Superior temporal gyrus (tissue), 1 donor: ENCODE measurements around the gene CCDC175.

Source experiments
- DNase-seq: peaks from one replicate; pipeline ENCODE4 v3.0.0-alpha.2; 2016; ENCODE audit errors: extremely low spot score

CCDC175 gene

GRCh38 chr14:59482541-59483331 is 93.9 kb downstream of the CCDC175 start:
- DNase-seq: peak; percentile 74

GRCh38 chr14:59481871-59482540 is 94.6 kb downstream of the CCDC175 start:
- no peak for DNase-seq

GRCh38 chr14:59481407-59481806 is 95.2 kb downstream of the CCDC175 start:
- DNase-seq: no peak

- DNase-seq: no peak
Observed at GRCh38 chr14:59480166-59480565, 96.4 kb downstream of the CCDC175 start.

- no peak for DNase-seq
Observed at GRCh38 chr14:59478540-59478939, 98.1 kb downstream of the CCDC175 start.

GRCh38 chr14:59475709-59476108 is 100.9 kb downstream of the CCDC175 start:
- DNase-seq: no peak

- DNase-seq: no peak
Observed at GRCh38 chr14:59474172-59474571, 102.4 kb downstream of the CCDC175 start.

GRCh38 chr14:59465316-59466135 is 111.1 kb downstream of the CCDC175 start, which contains the start of gene GPR135:
TSS of gene GPR135 (minus strand) at chr14:59465380. CDS start at chr14:59465226, 154 bp downstream.
- peak; percentile 22 for DNase-seq

GRCh38 chr14:59464486-59465315 is 111.9 kb downstream of the CCDC175 start:
- peak; percentile 31 for DNase-seq

GRCh38 chr14:59463787-59464485 is 112.7 kb downstream of the CCDC175 start:
- no peak for DNase-seq

- no peak for DNase-seq
Observed at GRCh38 chr14:59461891-59462290, 114.7 kb downstream of the CCDC175 start.

- no peak for DNase-seq
Observed at GRCh38 chr14:59460378-59460777, 116.2 kb downstream of the CCDC175 start.

GRCh38 chr14:59458486-59458885 is 118.1 kb downstream of the CCDC175 start:
- no peak for DNase-seq

- no peak for DNase-seq
Observed at GRCh38 chr14:59455411-59455810, 121.2 kb downstream of the CCDC175 start.
